ENCODE measurements around the gene TNPO1. TPM values are rescaled to one million over a fixed set of nuclear protein-coding genes. Genes with fewer than 3 reads are reported as not detected.

Gene TNPO1
- total and polyA plus RNA-seq, 2 of the 13 experiments (the other 11 are each of a cell fraction or from before 2014, with no cell fraction given): 26.7 to 123 TPM

- TF ChIP-seq TRAFD1 (CRISPR knock-in tag; IDR thresholded peaks at IDR 0.05; ENCODE audit: borderline replicate concordance): no peak
- no peak for TF ChIP-seq TCF12 (IDR thresholded peaks at IDR 0.05)
- TF ChIP-seq TCF12 (CRISPR knock-in tag; IDR thresholded peaks at IDR 0.05): no peak
- no peak for TF ChIP-seq ZNF510 (CRISPR knock-in tag; IDR thresholded peaks at IDR 0.05; ENCODE audit: low read depth)
- TF ChIP-seq ZNF451 (CRISPR knock-in tag; IDR thresholded peaks at IDR 0.05): no peak; the same call in 1 of the 2 replicates
- TF ChIP-seq NR2F1 (CRISPR knock-in tag; IDR thresholded peaks at IDR 0.05): no peak
- 0 out of 2 replicates have a peak, but pooled peaks have one; percentile 15 for TF ChIP-seq ZNF354B (CRISPR knock-in tag; IDR thresholded peaks at IDR 0.05)
- TF ChIP-seq MBD4 (IDR thresholded peaks at IDR 0.05; ENCODE audit: borderline replicate concordance, low read length): no peak
- TF ChIP-seq PRDM15 (CRISPR knock-in tag; IDR thresholded peaks at IDR 0.05): no peak
- no peak for TF ChIP-seq RFX3 (CRISPR knock-in tag; IDR thresholded peaks at IDR 0.05)
- TF ChIP-seq REXO4 (CRISPR knock-in tag; IDR thresholded peaks at IDR 0.05; ENCODE audit: borderline replicate concordance): no peak
- no peak for TF ChIP-seq KLF6 (CRISPR knock-in tag; IDR thresholded peaks at IDR 0.05)
These were observed 139.4 kb downstream of the TNPO1 start, which contains the start of gene FCHO2 (continued) for GRCh38 chr5:72955768-72956323.
